Testis (tissue), 3 donors: ENCODE results near the gene CTBP1. TPM values are rescaled to one million over a fixed set of nuclear protein-coding genes. Genes with fewer than 3 reads are reported as not detected.

Source experiments
- DNase-seq: peaks from one replicate; pipeline ENCODE4 v3.0.0-alpha.2; 2019
- H3K27ac ChIP-seq, 2 donors: fragments of 200-600 bp; sonication (generic); one replicate each; pipeline ENCODE4 v1.5.1; 2019
- H3K27me3 ChIP-seq: fragments of 200-600 bp; sonication (generic); one replicate; pipeline ENCODE4 v1.5.1; 2019
- H3K36me3 ChIP-seq: fragments of 200-600 bp; sonication (generic); one replicate; pipeline ENCODE4 v1.5.1; 2017; ENCODE audit warnings: low read depth; ENCODE audit errors: missing control alignments
- H3K4me1 ChIP-seq: fragments of 200-600 bp; sonication (generic); one replicate; pipeline ENCODE4 v1.5.1; 2019
- H3K4me3 ChIP-seq, 2 donors: fragments of 200-600 bp; sonication (generic); one replicate each; pipeline ENCODE4 v1.5.1; 2017 to 2019
- H3K9me3 ChIP-seq: fragments of 200-600 bp; sonication (generic); one replicate; pipeline ENCODE4 v1.5.1; 2017
- POLR2A ChIP-seq: fragments of 450-650 bp; IDR thresholded peaks from one replicate; pipeline ENCODE4 v1.6.1; 2017; ENCODE audit warnings: antibody characterized with exemption, mild to moderate bottlenecking, moderate library complexity
- WGBS, 2 donors: methylation state at CpG; one replicate each; pipeline ENCODE4 v1.1.5; 2018; 5-methylcytosine and 5-hydroxymethylcytosine counted together
- intact Hi-C: fragments of 100-400 bp; cut with DNase I; formaldehyde crosslinking; loops from one replicate; pipeline ENCODE4 v1.15.1; 2023; ENCODE audit warnings: low total_unique reads
- polyA plus RNA-seq: library from polyadenylated mRNA; stranded (reverse); fragments of 350-450 nt; fragmentation: Illumina TruSeq; extraction: RNeasy Lipid Tissue Mini Kit (QIAGEN cat#74804); gene quantifications from one replicate; pipeline ENCODE4 v1.2.3, GENCODE V29; 2014; ENCODE audit warnings: low read depth, low replicate concordance; ENCODE audit not compliant: insufficient read depth
- total RNA-seq, 2 donors: library from RNA; depleted of rRNA; stranded (reverse); fragments of >200 nt; gene quantifications; one replicate each; pipeline ENCODE4 v1.2.3, GENCODE V29; 2016
- TF ChIP-seq, protein P1 (sequence below), 3 experiments: fragments of 450-650 bp in 2 of 3; fragments of 200-600 bp in 1 of 3; sonication (generic) in 1 of 3; IDR thresholded peaks; one replicate each; pipeline ENCODE4 v1.5.1; 2016 to 2019; ENCODE audit warnings: antibody characterized with exemption in 3 of 3, mild to moderate bottlenecking in 2 of 3, moderate library complexity in 1 of 3

CTBP1 gene
- total and polyA plus RNA-seq, 3 donors from 2014 or later = 72.6 to 245 (median 240) TPM

GRCh38 chr4:1164040-1164439 is 84.9 kb downstream of the CTBP1 start:
- intact Hi-C loops = no loop called here

More at GRCh38 chr4:1164040-1164439, 84.9 kb downstream of the CTBP1 start:
- no peak for DNase-seq
- H3K4me3 ChIP-seq = no peak overlapping the region
- no peak overlapping the region for H3K27ac ChIP-seq
- TF ChIP-seq, protein P1, sequence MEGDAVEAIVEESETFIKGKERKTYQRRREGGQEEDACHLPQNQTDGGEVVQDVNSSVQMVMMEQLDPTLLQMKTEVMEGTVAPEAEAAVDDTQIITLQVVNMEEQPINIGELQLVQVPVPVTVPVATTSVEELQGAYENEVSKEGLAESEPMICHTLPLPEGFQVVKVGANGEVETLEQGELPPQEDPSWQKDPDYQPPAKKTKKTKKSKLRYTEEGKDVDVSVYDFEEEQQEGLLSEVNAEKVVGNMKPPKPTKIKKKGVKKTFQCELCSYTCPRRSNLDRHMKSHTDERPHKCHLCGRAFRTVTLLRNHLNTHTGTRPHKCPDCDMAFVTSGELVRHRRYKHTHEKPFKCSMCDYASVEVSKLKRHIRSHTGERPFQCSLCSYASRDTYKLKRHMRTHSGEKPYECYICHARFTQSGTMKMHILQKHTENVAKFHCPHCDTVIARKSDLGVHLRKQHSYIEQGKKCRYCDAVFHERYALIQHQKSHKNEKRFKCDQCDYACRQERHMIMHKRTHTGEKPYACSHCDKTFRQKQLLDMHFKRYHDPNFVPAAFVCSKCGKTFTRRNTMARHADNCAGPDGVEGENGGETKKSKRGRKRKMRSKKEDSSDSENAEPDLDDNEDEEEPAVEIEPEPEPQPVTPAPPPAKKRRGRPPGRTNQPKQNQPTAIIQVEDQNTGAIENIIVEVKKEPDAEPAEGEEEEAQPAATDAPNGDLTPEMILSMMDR (IDR thresholded peaks at IDR 0.05) = no peak
- no peak for TF ChIP-seq POLR2A
- 89 to 95% methylated on average over 4 of the region's 4 CpGs for WGBS, 2 donors
- no peaks in the 10 kb centered on the region for H3K9me3 ChIP-seq
- no peaks in the 10 kb centered on the region for H3K27me3 ChIP-seq
- H3K36me3 ChIP-seq = no peaks in the 10 kb centered on the region
- H3K4me1 ChIP-seq = no peaks in the 10 kb centered on the region

Other genes with a start within 250 kb of the CTBP1 start
- gene FGFRL1, start 237.5 kb downstream of the CTBP1 start, total RNA-seq = 10 to 100 TPM; 13.7 to 25.6 TPM
- gene FGFRL1, start 237.5 kb downstream of the CTBP1 start, polyA plus RNA-seq = 14.4 TPM
- gene RNF212, start 135.6 kb downstream of the CTBP1 start, total RNA-seq = 10 to 100 TPM; 33.6 to 40.3 TPM
- gene RNF212, start 135.6 kb downstream of the CTBP1 start, polyA plus RNA-seq = 21.0 TPM
- 1 to 10 TPM; 5.6 to 7.1 TPM for gene SPON2, start 76.5 kb downstream of the CTBP1 start, total RNA-seq
- 21.4 TPM for gene SPON2, start 76.5 kb downstream of the CTBP1 start, polyA plus RNA-seq
- gene MAEA, start 40.8 kb upstream of the CTBP1 start, total RNA-seq = 100 to 1,000 TPM in 1 of 2 donors, 10 to 100 TPM in 1; 94.2 to 129 TPM
- 71.2 TPM for gene MAEA, start 40.8 kb upstream of the CTBP1 start, polyA plus RNA-seq
- 10 to 100 TPM; 71.5 to 94.6 TPM for gene UVSSA, start 98.1 kb upstream of the CTBP1 start, total RNA-seq
- 35.8 TPM for gene UVSSA, start 98.1 kb upstream of the CTBP1 start, polyA plus RNA-seq
- gene NKX1-1, start 157.3 kb upstream of the CTBP1 start, total RNA-seq = 1 to 10 TPM in 1 of 2 donors, under 1 TPM in 1; 0.47 to 1.5 TPM
- gene NKX1-1, start 157.3 kb upstream of the CTBP1 start, polyA plus RNA-seq = 0.70 TPM